OCI-LY1 (cell line): ENCODE data around the gene EXPH5.

ENCODE experiments used
- H2AFZ ChIP-seq: fragments of 200-600 bp; sonication (generic), shearing (Covaris generic); 2 replicates; pipeline ENCODE4 v1.6.0; 2014; ENCODE audit warnings: antibody characterized with exemption, mild to moderate bottlenecking, low read length
- H3F3A ChIP-seq: fragments of 200-600 bp; sonication (generic), shearing (Covaris generic); 2 replicates; pipeline ENCODE4 v1.6.0; 2014; ENCODE audit warnings: mild to moderate bottlenecking, antibody characterized with exemption, low read length, moderate library complexity; ENCODE audit not compliant: insufficient read depth
- H3K27ac ChIP-seq: fragments of 200-600 bp; sonication (generic); 2 replicates; pipeline ENCODE4 v1.5.1; 2014; ENCODE audit warnings: low read length, mixed run types, mild to moderate bottlenecking, low read depth; ENCODE audit not compliant: poor library complexity, severe bottlenecking
- H3K27me3 ChIP-seq: fragments of 200-600 bp; sonication (generic); 2 replicates; pipeline ENCODE4 v1.6.0; 2014; ENCODE audit warnings: antibody characterized with exemption, mild to moderate bottlenecking, low read length, moderate library complexity; ENCODE audit not compliant: insufficient read depth
- H3K36me3 ChIP-seq: fragments of 200-600 bp; sonication (generic); 2 replicates; pipeline ENCODE4 v1.6.1; 2014; ENCODE audit warnings: mild to moderate bottlenecking, antibody characterized with exemption, low read length, moderate library complexity, mixed read lengths; ENCODE audit not compliant: insufficient read depth
- H3K4me1 ChIP-seq: fragments of 200-600 bp; sonication (generic); 2 replicates; pipeline ENCODE4 v1.5.1; 2014; ENCODE audit warnings: mild to moderate bottlenecking, low read length, moderate library complexity; ENCODE audit not compliant: insufficient read depth, severe bottlenecking
- H3K4me2 ChIP-seq: fragments of 200-600 bp; sonication (generic), shearing (Covaris generic); 2 replicates; pipeline ENCODE4 v1.6.1; 2014; ENCODE audit warnings: low read length
- H3K4me3 ChIP-seq: fragments of 200-600 bp; sonication (generic); 2 replicates; pipeline ENCODE4 v1.5.1; 2014; ENCODE audit warnings: low read length, low read depth, mild to moderate bottlenecking, mixed read lengths; ENCODE audit not compliant: poor library complexity, severe bottlenecking
- H3K79me2 ChIP-seq: fragments of 200-600 bp; shearing (Covaris generic); 2 replicates; pipeline ENCODE4 v1.6.1; 2016; ENCODE audit warnings: mixed run types, low read length, mixed read lengths; ENCODE audit not compliant: insufficient read depth
- H3K9ac ChIP-seq: fragments of 200-600 bp; sonication (generic), shearing (Covaris generic); 2 replicates; pipeline ENCODE4 v1.6.1; 2014; ENCODE audit warnings: mild to moderate bottlenecking, low read length, mixed read lengths
- H3K9me2 ChIP-seq: fragments of 200-600 bp; sonication (generic), shearing (Covaris generic); 2 replicates; pipeline ENCODE4 v1.6.1; 2014; ENCODE audit warnings: low read depth, mild to moderate bottlenecking, low read length, mixed read lengths
- H3K9me3 ChIP-seq: fragments of 200-600 bp; shearing (Covaris generic); 2 replicates; pipeline ENCODE4 v1.6.1; 2014; ENCODE audit warnings: low read length, mixed read lengths
- H4K20me1 ChIP-seq: fragments of 200-600 bp; sonication (generic), shearing (Covaris generic); 2 replicates; pipeline ENCODE4 v1.6.0; 2016; ENCODE audit warnings: mild to moderate bottlenecking, low read length; ENCODE audit not compliant: insufficient read depth
- EZH2 ChIP-seq: fragments of 200-600 bp; sonication (generic), shearing (Covaris generic); IDR thresholded peaks from 2 replicates; pipeline ENCODE4 v1.8.0; 2017; ENCODE audit warnings: borderline replicate concordance, mixed run types, mild to moderate bottlenecking, antibody characterized with exemption, low read length, moderate library complexity, mixed read lengths
- TF ChIP-seq, protein P1 (sequence below): fragments of 200-600 bp; sonication (generic), shearing (Covaris generic); IDR thresholded peaks from 2 replicates; pipeline ENCODE4 v1.5.1; 2017; ENCODE audit warnings: mild to moderate bottlenecking, antibody characterized with exemption, low read length, moderate library complexity, mixed read lengths

The EXPH5 gene

DNA sequence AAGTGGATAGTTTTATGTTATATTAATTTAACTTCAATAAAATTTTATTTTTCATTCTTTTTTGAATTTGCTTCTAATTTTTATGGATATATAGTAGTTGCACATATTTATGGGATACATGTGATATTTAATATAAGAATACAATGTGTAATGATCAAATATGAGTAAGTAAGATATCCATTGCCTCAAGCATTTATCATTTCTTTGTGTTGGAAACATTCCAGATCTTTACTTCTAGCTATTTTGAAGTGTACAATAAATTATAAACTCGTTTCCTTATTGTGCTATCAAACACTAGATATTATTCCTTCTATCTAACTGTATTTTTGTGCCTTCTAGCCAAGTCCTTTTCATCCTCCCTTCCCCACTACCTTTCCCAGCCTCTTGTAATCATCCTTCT is 17.0 kb downstream of the EXPH5 start:
- H3F3A ChIP-seq = no peaks in the 10 kb centered on the region
- H3K9me2 ChIP-seq = no peaks in the 10 kb centered on the region
- no peaks in the 10 kb centered on the region for H3K9me3 ChIP-seq
- H2AFZ ChIP-seq = no peak overlapping the region
- no peaks in the 10 kb centered on the region for H4K20me1 ChIP-seq
- no peak overlapping the region for H3K9ac ChIP-seq
- TF ChIP-seq, protein P1, sequence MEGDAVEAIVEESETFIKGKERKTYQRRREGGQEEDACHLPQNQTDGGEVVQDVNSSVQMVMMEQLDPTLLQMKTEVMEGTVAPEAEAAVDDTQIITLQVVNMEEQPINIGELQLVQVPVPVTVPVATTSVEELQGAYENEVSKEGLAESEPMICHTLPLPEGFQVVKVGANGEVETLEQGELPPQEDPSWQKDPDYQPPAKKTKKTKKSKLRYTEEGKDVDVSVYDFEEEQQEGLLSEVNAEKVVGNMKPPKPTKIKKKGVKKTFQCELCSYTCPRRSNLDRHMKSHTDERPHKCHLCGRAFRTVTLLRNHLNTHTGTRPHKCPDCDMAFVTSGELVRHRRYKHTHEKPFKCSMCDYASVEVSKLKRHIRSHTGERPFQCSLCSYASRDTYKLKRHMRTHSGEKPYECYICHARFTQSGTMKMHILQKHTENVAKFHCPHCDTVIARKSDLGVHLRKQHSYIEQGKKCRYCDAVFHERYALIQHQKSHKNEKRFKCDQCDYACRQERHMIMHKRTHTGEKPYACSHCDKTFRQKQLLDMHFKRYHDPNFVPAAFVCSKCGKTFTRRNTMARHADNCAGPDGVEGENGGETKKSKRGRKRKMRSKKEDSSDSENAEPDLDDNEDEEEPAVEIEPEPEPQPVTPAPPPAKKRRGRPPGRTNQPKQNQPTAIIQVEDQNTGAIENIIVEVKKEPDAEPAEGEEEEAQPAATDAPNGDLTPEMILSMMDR = no peak
- TF ChIP-seq EZH2 = no peak
- no peaks in the 10 kb centered on the region for H3K79me2 ChIP-seq
- no peak overlapping the region for H3K4me3 ChIP-seq
- no peak overlapping the region for H3K27ac ChIP-seq
- no peaks in the 10 kb centered on the region for H3K36me3 ChIP-seq
- no peak overlapping the region for H3K4me2 ChIP-seq
- no peaks in the 10 kb centered on the region for H3K4me1 ChIP-seq
- H3K27me3 ChIP-seq = no peaks in the 10 kb centered on the region

DNA sequence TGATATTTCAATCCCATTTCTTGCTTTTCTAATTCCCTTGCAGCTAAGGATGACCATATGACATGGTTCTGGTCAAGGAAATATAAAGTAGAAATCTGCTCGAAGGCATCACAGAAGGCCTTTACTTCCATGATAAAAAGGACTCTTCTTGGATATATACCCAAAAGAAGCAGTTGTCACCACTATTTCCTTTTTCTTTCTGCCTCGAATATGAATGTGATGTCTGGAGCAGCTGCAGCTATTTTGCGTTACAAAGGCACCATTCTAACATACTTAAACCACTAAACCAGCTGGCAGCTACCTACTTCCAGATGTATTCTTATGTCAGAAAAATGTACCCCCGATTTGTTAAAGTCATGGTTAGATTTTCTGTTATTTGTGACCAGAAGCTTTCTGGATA is 18.9 kb downstream of the EXPH5 start:
- H4K20me1 ChIP-seq = no peaks in the 10 kb centered on the region
- no peak overlapping the region for H3K9ac ChIP-seq
- H3K36me3 ChIP-seq = no peaks in the 10 kb centered on the region
- H3K79me2 ChIP-seq = no peaks in the 10 kb centered on the region
- no peaks in the 10 kb centered on the region for H3F3A ChIP-seq
- TF ChIP-seq EZH2 = no peak
- TF ChIP-seq, protein P1 = no peak
- no peaks in the 10 kb centered on the region for H3K27me3 ChIP-seq
- no peaks in the 10 kb centered on the region for H3K4me1 ChIP-seq
- H2AFZ ChIP-seq = no peak overlapping the region
- no peak overlapping the region for H3K4me2 ChIP-seq
- no peaks in the 10 kb centered on the region for H3K9me2 ChIP-seq
- no peak overlapping the region for H3K27ac ChIP-seq
- no peak overlapping the region for H3K4me3 ChIP-seq
- H3K9me3 ChIP-seq = no peaks in the 10 kb centered on the region

DNA sequence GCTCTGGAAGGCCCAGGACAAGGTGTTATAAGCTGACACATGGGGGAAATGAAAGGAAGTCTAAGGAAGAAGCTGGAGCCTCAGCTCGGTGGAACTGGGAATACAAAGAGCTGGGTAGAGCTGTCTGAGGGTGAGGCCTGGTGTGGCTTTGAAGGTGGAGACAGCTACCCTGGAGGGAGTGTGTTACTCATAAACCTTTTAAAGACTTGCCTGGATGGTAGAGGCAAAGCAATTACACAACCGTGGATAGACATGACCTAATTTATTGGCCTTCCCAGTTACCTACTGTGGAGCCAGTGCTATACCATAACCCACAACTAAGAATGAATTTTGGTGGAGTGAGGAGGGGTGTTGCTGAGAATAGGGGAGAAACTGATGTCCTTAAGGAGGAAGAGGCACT is 22.6 kb downstream of the EXPH5 start:
- Histone ChIP-seq H4K20me1 (no peaks in the 10 kb centered on the region), H3K9me3 (no peaks in the 10 kb centered on the region), H3K9ac (no peak overlapping the region), H3K79me2 (no peaks in the 10 kb centered on the region), H3K9me2 (no peaks in the 10 kb centered on the region), H3K4me1 (no peaks in the 10 kb centered on the region), H3K27ac (no peak overlapping the region), H3F3A (no peaks in the 10 kb centered on the region), H3K4me3 (no peak overlapping the region), H3K36me3 (no peaks in the 10 kb centered on the region), H3K27me3 (no peaks in the 10 kb centered on the region), H3K4me2 (no peak overlapping the region), H2AFZ (no peak overlapping the region)
- no peak for TF ChIP-seq EZH2
- TF ChIP-seq, protein P1 = no peak
